ENCODE data around the gene POLA1.

The POLA1 gene

GRCh38 chrX:24899391-24899790 lies 205.7 kb downstream of the POLA1 start:
- ATAC-seq, result no peak
- no peak for TF ChIP-seq TSHZ2 (CRISPR knock-in tag; IDR thresholded peaks at IDR 0.05)
- TF ChIP-seq SNAI2 (CRISPR knock-in tag; IDR thresholded peaks at IDR 0.05), result no peak
- no peak for TF ChIP-seq PATZ1 (CRISPR knock-in tag; IDR thresholded peaks at IDR 0.05; ENCODE audit: borderline replicate concordance)
- TF ChIP-seq CSDC2 (CRISPR knock-in tag; IDR thresholded peaks at IDR 0.05), result no peak
- no peak for TF ChIP-seq BACH2 (CRISPR knock-in tag; IDR thresholded peaks at IDR 0.05; ENCODE audit: borderline replicate concordance)
- TF ChIP-seq TOX (CRISPR knock-in tag; IDR thresholded peaks at IDR 0.05; ENCODE audit: borderline replicate concordance), result no peak

- no peak for TF ChIP-seq TOX (CRISPR knock-in tag; IDR thresholded peaks at IDR 0.05; ENCODE audit: borderline replicate concordance)
- TF ChIP-seq CSDC2 (CRISPR knock-in tag; IDR thresholded peaks at IDR 0.05), result no peak
- TF ChIP-seq ESRRG (CRISPR knock-in tag; IDR thresholded peaks at IDR 0.05), result no peak
- no peak for TF ChIP-seq ZNF565 (CRISPR knock-in tag; conservative IDR thresholded peaks at IDR 0.05; ENCODE audit: low read depth)
- no peak for TF ChIP-seq POU6F1 (CRISPR knock-in tag; IDR thresholded peaks at IDR 0.05; ENCODE audit: borderline replicate concordance, low read depth)
- no peak for TF ChIP-seq TCF4 (CRISPR knock-in tag; IDR thresholded peaks at IDR 0.05; ENCODE audit: borderline replicate concordance)
- no peak for TF ChIP-seq TSHZ2 (CRISPR knock-in tag; IDR thresholded peaks at IDR 0.05)
- no peak for TF ChIP-seq CSRNP3 (CRISPR knock-in tag; IDR thresholded peaks at IDR 0.05)
- no peak for ATAC-seq
These were observed 206.5 kb downstream of the POLA1 start for GRCh38 chrX:24900234-24900633.

- TF ChIP-seq TOX (CRISPR knock-in tag; IDR thresholded peaks at IDR 0.05; ENCODE audit: borderline replicate concordance), result no peak
- TF ChIP-seq PATZ1 (CRISPR knock-in tag; IDR thresholded peaks at IDR 0.05; ENCODE audit: borderline replicate concordance), result no peak
- TF ChIP-seq TCF4 (CRISPR knock-in tag; IDR thresholded peaks at IDR 0.05; ENCODE audit: borderline replicate concordance), result no peak
- TF ChIP-seq ZFP3 (CRISPR knock-in tag; IDR thresholded peaks at IDR 0.05), result no peak
- TF ChIP-seq BACH2 (CRISPR knock-in tag; IDR thresholded peaks at IDR 0.05; ENCODE audit: borderline replicate concordance), result no peak
- TF ChIP-seq POU6F1 (CRISPR knock-in tag; IDR thresholded peaks at IDR 0.05; ENCODE audit: borderline replicate concordance, low read depth), result no peak
- ATAC-seq, result no peak
These were observed 209.1 kb downstream of the POLA1 start for GRCh38 chrX:24902806-24903205.
